ENCODE results near the gene PACRG. TPM values are rescaled to one million over a fixed set of nuclear protein-coding genes. Genes with fewer than 3 reads are reported as not detected.

PACRG gene
- total and polyA plus RNA-seq, 2 of the 8 experiments (the other 6 are each of a cell fraction or from before 2014, with no cell fraction given): 0.44 to 0.54 TPM

DNA sequence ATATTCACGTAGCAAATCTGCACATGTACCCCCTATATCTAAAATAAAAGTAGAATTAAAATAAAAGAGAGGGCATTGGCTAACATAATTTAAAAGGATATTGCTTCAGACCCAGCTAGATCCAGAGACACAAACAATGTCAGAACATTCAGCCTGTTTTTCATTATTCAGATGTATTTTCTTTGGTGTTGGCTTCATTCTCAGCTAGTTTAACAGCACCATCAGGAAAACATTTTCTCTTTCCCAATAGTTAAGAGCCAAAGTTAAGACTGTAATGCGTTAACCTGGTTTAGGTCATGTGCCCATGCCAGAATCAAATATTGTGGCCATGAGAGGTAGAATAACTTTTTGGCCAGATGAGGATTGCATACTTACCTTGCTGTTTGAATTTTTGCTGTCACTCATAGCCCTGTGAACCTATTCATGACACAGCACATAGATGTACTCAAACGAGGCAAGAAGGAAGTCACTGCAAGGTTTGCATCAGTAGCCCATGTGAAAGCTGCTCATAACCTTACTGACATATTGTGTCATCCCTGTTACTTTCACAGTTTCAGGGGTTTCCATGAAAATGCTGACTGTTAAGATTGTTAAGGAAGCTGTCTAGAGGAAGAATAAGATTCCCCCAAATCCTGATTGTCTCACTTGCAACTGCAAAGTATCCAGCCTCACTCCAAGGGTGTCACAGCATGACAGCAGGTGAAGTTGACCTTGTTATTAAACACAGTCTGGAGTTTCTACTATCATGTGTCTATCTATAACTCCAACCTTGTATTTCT lies 233.1 kb downstream of the PACRG start (continued):
- TF ChIP-seq, protein P1, sequence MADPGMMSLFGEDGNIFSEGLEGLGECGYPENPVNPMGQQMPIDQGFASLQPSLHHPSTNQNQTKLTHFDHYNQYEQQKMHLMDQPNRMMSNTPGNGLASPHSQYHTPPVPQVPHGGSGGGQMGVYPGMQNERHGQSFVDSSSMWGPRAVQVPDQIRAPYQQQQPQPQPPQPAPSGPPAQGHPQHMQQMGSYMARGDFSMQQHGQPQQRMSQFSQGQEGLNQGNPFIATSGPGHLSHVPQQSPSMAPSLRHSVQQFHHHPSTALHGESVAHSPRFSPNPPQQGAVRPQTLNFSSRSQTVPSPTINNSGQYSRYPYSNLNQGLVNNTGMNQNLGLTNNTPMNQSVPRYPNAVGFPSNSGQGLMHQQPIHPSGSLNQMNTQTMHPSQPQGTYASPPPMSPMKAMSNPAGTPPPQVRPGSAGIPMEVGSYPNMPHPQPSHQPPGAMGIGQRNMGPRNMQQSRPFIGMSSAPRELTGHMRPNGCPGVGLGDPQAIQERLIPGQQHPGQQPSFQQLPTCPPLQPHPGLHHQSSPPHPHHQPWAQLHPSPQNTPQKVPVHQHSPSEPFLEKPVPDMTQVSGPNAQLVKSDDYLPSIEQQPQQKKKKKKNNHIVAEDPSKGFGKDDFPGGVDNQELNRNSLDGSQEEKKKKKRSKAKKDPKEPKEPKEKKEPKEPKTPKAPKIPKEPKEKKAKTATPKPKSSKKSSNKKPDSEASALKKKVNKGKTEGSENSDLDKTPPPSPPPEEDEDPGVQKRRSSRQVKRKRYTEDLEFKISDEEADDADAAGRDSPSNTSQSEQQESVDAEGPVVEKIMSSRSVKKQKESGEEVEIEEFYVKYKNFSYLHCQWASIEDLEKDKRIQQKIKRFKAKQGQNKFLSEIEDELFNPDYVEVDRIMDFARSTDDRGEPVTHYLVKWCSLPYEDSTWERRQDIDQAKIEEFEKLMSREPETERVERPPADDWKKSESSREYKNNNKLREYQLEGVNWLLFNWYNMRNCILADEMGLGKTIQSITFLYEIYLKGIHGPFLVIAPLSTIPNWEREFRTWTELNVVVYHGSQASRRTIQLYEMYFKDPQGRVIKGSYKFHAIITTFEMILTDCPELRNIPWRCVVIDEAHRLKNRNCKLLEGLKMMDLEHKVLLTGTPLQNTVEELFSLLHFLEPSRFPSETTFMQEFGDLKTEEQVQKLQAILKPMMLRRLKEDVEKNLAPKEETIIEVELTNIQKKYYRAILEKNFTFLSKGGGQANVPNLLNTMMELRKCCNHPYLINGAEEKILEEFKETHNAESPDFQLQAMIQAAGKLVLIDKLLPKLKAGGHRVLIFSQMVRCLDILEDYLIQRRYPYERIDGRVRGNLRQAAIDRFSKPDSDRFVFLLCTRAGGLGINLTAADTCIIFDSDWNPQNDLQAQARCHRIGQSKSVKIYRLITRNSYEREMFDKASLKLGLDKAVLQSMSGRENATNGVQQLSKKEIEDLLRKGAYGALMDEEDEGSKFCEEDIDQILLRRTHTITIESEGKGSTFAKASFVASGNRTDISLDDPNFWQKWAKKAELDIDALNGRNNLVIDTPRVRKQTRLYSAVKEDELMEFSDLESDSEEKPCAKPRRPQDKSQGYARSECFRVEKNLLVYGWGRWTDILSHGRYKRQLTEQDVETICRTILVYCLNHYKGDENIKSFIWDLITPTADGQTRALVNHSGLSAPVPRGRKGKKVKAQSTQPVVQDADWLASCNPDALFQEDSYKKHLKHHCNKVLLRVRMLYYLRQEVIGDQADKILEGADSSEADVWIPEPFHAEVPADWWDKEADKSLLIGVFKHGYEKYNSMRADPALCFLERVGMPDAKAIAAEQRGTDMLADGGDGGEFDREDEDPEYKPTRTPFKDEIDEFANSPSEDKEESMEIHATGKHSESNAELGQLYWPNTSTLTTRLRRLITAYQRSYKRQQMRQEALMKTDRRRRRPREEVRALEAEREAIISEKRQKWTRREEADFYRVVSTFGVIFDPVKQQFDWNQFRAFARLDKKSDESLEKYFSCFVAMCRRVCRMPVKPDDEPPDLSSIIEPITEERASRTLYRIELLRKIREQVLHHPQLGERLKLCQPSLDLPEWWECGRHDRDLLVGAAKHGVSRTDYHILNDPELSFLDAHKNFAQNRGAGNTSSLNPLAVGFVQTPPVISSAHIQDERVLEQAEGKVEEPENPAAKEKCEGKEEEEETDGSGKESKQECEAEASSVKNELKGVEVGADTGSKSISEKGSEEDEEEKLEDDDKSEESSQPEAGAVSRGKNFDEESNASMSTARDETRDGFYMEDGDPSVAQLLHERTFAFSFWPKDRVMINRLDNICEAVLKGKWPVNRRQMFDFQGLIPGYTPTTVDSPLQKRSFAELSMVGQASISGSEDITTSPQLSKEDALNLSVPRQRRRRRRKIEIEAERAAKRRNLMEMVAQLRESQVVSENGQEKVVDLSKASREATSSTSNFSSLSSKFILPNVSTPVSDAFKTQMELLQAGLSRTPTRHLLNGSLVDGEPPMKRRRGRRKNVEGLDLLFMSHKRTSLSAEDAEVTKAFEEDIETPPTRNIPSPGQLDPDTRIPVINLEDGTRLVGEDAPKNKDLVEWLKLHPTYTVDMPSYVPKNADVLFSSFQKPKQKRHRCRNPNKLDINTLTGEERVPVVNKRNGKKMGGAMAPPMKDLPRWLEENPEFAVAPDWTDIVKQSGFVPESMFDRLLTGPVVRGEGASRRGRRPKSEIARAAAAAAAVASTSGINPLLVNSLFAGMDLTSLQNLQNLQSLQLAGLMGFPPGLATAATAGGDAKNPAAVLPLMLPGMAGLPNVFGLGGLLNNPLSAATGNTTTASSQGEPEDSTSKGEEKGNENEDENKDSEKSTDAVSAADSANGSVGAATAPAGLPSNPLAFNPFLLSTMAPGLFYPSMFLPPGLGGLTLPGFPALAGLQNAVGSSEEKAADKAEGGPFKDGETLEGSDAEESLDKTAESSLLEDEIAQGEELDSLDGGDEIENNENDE (IDR thresholded peaks at IDR 0.05; ENCODE audit: insufficient replicate concordance, low read length): no peak
- TF ChIP-seq SIRT6 (IDR thresholded peaks at IDR 0.05; ENCODE audit: low read length) (no peak), NRF1 (IDR thresholded peaks at IDR 0.05; ENCODE audit: low read depth, low read length) (no peak), CEBPB (IDR thresholded peaks at IDR 0.05; ENCODE audit: low read depth, low read length) (no peak), RBBP5 (IDR thresholded peaks at IDR 0.05; ENCODE audit: borderline replicate concordance, low read depth, low read length) (no peak), POLR2AphosphoS5 (IDR thresholded peaks at IDR 0.05; ENCODE audit: low read depth, low read length) (no peak), CHD2 (IDR thresholded peaks at IDR 0.05; ENCODE audit: low read length) (no peak), BRCA1 (IDR thresholded peaks at IDR 0.05; ENCODE audit: low read depth, low read length) (no peak), EP300 (IDR thresholded peaks at IDR 0.05; ENCODE audit: borderline replicate concordance in 1 of 2, low read depth in 2 of 2, low read length in 2 of 2) (no peak)
- TF ChIP-seq, protein P2, sequence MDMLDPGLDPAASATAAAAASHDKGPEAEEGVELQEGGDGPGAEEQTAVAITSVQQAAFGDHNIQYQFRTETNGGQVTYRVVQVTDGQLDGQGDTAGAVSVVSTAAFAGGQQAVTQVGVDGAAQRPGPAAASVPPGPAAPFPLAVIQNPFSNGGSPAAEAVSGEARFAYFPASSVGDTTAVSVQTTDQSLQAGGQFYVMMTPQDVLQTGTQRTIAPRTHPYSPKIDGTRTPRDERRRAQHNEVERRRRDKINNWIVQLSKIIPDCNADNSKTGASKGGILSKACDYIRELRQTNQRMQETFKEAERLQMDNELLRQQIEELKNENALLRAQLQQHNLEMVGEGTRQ (IDR thresholded peaks at IDR 0.05; ENCODE audit: low read length): no peak
